Vagina (tissue), 2 donors: ENCODE results near the gene HMGCS2.

Experiments
- CTCF ChIP-seq, 3 experiments: fragments of 450-650 bp in 2 of 3; fragments of 200-600 bp in 1 of 3; sonication (generic) in 1 of 3; IDR thresholded peaks; one replicate each; pipeline ENCODE4 v1.5.1; 2017 to 2019; ENCODE audit warnings: antibody characterized with exemption in 3 of 3, mild to moderate bottlenecking in 2 of 3, moderate library complexity in 2 of 3
- POLR2A ChIP-seq, 2 donors: fragments of 450-650 bp; IDR thresholded peaks; one replicate each; pipeline ENCODE4 v1.6.1; 2017; ENCODE audit warnings: antibody characterized with exemption in 2 of 2, mild to moderate bottlenecking in 2 of 2, moderate library complexity in 2 of 2

GRCh38 chr1:119738100-119738720 lies 30.5 kb downstream of the HMGCS2 start:
- TF ChIP-seq CTCF (IDR thresholded peaks at IDR 0.05) (no peak), POLR2A (IDR thresholded peaks at IDR 0.05) (no peak)
